ENCODE data around the gene MACROD2. TPM values are rescaled to one million over a fixed set of nuclear protein-coding genes. Genes with fewer than 3 reads are reported as not detected.

MACROD2 gene
- total RNA-seq, 1 donor from 2014 or later, result 0.46 TPM

GRCh38 chr20:15882553-15882952 lies 1887.2 kb downstream of the MACROD2 start:
- DNase-seq (ENCODE audit: low read depth, low spot score), result no peak

- no peak for DNase-seq (ENCODE audit: low read depth, low spot score)
Measured at GRCh38 chr20:15886250-15886649, 1890.9 kb downstream of the MACROD2 start.

DNA sequence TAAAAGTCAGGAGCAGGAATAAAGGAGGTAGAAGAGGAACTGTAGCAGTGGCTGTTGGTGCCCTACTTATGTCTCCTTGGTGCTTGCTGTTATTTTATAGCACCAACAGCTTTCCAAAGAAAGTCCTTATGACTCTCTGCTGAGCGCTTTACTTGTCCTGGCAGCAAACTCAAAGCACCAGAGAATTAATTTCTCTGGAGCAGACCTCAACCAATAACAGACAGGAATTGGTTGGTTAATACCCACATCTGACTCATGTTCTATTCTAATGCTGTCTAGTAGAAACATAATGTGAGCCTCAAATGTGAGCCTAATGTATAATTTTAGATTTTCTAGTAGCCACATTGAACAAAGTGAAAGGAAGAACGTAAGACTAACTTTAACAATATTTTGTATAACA lies 1892.1 kb downstream of the MACROD2 start:
- no peak for DNase-seq (ENCODE audit: low read depth, low spot score)

DNA sequence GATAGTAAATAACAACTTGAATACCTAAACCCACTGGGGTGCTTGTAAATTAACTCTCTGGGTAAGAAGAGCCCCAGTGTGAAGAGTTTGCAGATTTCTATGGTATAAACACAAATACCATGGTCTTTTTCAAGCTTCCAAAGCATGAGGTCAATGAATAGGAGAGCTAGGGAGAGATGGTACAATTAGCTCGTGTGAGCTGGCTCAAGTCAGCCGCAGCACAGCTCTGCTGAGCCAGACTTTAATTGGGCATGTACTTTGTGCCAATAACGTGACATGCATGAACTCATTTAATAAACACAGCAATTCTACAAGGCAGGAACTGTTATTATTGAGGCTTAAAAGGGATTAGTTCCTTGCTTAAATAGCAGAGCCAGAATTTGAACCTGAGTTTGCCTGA lies 1893.7 kb downstream of the MACROD2 start:
- DNase-seq (ENCODE audit: low read depth, low spot score), result no peak

DNA sequence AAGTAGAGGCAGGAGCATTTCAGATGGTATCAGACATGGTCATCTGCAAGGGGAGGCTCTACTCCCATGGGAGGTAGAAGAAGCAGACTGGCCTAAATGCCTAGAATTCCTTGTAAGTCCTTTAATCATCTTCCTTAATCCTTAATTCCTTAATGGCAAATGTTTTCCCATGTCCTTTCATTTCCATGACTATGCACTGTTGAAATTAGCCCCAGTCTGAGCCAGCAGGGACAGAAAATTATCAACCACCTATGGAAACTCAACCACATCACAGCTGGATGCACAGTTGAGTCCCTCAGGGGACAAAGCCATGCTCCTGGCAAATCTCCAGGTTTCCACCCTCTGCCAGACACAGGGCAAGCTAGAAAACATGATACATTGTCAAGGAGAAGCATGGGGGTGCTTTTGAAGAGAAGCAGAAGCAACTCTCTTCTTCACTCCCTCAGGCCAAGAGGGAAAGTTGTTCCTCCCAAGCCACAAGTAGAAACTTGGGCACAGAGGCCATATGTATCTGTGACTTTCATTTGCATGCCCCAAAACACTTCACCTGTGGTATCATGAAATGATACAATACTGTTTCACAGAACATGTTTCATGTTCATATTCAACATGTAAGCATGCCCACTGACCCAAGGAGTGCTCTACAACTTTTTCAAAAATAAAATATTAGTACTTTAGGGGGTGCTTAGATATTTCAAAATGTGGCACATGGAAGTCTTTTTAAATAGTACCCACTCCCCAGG lies 1894.4 kb downstream of the MACROD2 start:
- DNase-seq (ENCODE audit: low read depth, low spot score), result no peak

GRCh38 chr20:15890407-15890982 lies 1895.2 kb downstream of the MACROD2 start:
- DNase-seq (ENCODE audit: low read depth, low spot score), result no peak

DNA sequence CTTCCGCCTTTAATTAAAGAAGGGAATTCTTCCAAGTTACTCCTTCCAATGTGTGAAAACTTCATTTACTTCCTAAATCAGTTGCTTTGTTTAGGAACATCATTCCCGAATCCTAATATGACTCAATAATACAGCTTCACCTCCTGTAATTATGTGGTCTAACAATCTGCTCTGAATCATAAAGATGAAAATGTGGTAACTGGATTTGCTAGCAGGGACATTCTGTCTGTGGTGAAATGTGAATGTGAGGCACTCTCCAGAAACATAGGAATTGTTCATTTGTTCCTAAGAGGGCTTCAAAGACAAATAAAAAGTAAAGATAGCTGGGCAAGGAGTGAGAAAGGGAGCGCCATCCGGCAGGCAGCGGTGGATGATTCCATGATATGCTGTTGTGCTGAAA lies 1899.8 kb downstream of the MACROD2 start:
- DNase-seq (ENCODE audit: low read depth, low spot score), result no peak

DNA sequence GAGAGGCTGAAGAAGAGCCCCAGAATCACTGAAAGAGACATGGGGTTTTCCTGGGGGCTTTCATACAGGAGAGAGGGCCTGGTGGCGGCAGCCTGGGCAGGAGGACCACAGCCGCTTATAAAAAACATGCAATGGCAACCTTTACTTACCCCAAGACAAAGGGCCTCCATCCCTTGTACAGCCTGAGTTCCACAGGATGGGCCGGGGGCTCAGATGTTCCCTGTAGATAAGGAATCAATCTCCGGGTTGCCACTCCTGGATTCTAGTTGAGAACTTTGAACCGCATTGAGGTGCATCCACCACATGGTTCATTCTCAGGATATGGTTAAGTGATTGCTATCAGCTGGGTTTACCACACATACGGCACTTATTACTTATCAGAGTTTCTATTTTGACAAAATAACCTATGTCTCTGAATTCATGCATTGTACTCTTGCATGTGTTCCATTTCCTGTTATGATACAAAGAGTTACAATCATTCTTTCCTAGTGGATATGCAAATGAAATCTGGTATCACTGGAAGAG lies 1900.3 kb downstream of the MACROD2 start:
- no peak for DNase-seq (ENCODE audit: low read depth, low spot score)

GRCh38 chr20:15899967-15900366 lies 1904.7 kb downstream of the MACROD2 start:
- DNase-seq (ENCODE audit: low read depth, low spot score), result no peak

GRCh38 chr20:15900443-15900842 lies 1905.1 kb downstream of the MACROD2 start:
- DNase-seq (ENCODE audit: low read depth, low spot score), result no peak

GRCh38 chr20:15902493-15902892 lies 1907.2 kb downstream of the MACROD2 start:
- DNase-seq (ENCODE audit: low read depth, low spot score), result no peak

GRCh38 chr20:15905661-15906060 lies 1910.3 kb downstream of the MACROD2 start:
- no peak for DNase-seq (ENCODE audit: low read depth, low spot score)

DNA sequence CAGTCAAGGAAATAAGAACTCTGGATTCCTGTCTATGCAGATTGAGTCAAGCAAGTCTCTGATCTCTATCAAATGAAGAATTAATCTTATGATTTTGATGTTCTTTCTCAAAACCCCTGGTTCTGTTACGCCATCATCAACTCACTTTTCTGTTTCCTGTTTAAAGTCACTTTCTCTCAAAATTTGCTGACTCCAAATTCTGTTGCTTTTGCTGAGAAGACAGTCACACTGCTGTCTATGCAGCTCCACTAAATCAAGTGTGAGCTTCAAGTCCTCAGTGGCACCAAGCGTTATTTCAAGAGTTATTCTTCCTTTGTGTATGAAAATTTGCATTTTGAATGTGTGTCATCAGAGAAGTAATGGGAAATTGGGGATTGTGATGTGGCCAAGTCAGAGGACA lies 1914.7 kb downstream of the MACROD2 start:
- DNase-seq (ENCODE audit: low read depth, low spot score), result no peak

GRCh38 chr20:15911581-15911980 lies 1916.3 kb downstream of the MACROD2 start:
- no peak for DNase-seq (ENCODE audit: low read depth, low spot score)

DNA sequence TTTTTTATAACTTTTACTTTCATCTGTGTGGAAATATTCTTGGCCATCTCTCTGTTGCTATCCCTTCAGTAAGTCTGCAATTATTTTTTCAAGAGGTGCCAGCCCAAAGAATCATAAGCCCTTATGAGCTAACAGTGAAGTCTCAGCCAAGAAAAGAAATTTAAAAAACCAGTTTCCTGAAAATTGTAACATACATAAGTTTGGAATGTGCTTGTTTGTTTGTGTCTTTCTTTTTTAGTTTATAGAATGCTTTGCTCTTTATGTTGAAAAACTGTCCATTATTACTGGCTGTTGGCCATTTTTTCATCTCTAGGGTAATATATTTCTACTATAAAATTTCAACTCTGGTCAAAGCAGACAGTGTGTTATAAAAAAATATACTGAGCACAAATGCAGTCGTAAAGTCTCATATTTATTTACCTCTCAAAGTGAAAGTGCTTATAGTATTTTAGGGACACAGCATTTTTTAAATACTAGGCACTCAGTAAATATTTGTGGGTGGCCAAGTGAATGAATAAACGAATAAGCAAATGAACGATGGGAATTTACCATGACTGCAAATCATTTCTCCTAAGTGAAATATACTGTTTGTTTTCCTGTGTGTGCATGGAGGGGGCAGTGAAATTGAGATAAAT lies 1918.2 kb downstream of the MACROD2 start:
- no peak for DNase-seq (ENCODE audit: low read depth, low spot score)

GRCh38 chr20:15916623-15917022 lies 1921.3 kb downstream of the MACROD2 start:
- DNase-seq (ENCODE audit: low read depth, low spot score), result no peak

GRCh38 chr20:15917283-15917682 lies 1922.0 kb downstream of the MACROD2 start:
- DNase-seq (ENCODE audit: low read depth, low spot score), result no peak

DNA sequence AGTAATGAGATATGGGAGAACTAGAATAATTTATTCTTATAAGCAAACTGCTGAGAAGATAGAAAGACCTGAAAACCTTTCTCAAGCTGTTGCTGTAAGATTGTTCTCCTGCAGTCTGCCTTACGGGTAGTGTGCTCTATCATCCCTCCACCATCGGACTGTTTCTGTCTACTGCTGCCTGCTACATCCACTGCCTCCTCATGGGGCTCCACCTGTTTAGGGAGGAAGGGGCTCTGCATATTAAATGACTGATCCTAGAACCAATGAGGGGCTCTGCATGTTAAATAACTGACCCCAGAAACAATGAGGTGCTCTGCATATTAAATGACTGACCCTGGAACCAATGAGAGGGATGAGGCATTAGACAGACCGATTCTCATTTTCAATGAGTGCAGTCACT lies 1923.3 kb downstream of the MACROD2 start:
- no peak for DNase-seq (ENCODE audit: low read depth, low spot score)

GRCh38 chr20:15919118-15919517 lies 1923.8 kb downstream of the MACROD2 start:
- no peak for DNase-seq (ENCODE audit: low read depth, low spot score)

- no peak for DNase-seq (ENCODE audit: low read depth, low spot score)
Measured at GRCh38 chr20:15921930-15922329, 1926.6 kb downstream of the MACROD2 start.

DNA sequence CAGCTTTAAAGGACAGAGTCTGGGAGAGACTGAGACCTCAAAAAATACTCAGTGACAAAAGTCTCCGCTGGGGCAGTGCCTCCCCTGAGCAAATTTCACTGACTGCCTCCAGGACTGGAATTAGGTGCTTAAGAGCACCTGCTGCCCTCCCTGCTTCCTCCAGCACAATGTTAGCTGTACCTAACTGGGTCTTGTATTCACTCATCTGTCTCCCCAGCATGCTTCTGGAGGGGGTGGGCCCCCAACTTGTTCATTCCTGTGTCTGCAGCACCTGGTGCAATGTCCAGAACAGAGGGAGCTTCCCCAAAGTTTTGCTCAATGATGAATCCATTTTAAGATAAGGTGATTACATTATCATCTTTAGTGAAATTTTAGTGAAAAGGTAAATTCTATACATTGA lies 1927.2 kb downstream of the MACROD2 start:
- DNase-seq (ENCODE audit: low read depth, low spot score), result no peak

DNA sequence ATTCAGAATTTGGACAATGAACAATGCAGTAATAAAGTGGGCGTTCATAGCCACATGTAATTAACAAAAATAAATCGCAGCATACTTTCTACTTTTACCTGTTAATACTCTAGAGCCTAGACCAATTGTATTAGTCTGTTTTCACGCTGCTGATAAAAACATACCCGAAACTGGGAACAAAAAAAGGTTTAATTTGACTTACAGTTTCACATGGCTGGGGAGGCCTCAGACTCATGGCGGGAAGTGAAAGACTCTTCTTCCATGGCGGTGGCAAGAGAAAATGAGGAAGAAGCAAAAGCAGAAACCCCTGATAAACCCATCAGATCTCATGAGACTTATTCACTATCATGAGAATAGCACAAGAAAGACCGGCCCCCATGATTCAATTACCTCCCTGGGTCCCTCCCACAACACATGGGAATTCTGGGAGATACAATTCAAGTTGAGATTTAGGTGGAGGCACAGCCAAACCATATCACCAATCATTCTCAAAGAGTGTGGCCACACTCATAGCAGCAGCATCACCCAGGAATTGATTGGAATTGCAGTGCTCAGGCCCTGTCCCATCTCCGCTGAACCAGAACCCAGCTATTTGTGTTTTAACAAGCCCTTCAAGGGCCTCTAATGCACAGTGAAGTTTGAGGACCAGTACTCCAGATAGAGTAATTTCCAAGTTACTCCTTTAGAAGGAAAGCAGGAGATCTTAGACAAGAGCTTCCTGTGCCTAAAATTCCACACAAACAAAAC lies 1927.9 kb downstream of the MACROD2 start:
- no peak for DNase-seq (ENCODE audit: low read depth, low spot score)
